GM21526 (cell line): Measurements from ENCODE around the gene TMIGD3.
"Not testable (repeated sequence)": the region's sequence is repeated elsewhere in the genome, so short reads cannot be mapped to it uniquely, and the experiment has no call there.

Experiments used
- ATAC-seq: cut with Tn5 transposase; IDR thresholded peaks from one replicate; pipeline ENCODE4 v1.9.1; 2021; ENCODE audit warnings: moderate library complexity; ENCODE audit not compliant: unreplicated experiment, low FRiP score

The TMIGD3 gene

DNA sequence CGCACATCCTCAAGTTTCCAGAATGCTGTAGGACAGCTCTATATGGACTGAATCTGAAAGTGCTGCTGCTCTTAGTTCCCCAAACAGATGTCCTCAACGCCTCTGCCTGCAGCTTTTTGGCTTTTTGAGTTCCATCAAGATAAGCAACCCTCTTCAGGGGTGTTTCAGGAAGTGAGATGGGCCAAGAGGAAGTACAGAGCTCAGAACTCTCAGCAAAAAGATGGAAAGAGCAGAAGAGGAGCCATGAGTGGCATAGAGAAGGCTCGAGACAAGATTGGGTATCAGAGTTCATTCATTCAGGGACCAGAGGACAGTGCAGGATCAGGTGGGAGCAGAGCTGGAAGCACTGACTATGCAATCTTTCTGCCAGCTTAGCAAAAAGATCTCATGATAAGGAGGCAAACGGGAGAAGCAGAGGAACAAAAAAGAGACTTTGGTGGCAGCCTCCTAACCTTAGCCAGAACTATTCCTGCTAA lies at the start of gene TMIGD3, which contains the start of gene ADORA3:
TMIGD3 (minus strand) TSS at position 49 of the 476 bp plus-strand sequence. CDS start 279 bp downstream, outside the sequence.
ADORA3 (minus strand) TSS at position 49 of the 476 bp plus-strand sequence. CDS start 279 bp downstream, outside the sequence.
- no peak for ATAC-seq

DNA sequence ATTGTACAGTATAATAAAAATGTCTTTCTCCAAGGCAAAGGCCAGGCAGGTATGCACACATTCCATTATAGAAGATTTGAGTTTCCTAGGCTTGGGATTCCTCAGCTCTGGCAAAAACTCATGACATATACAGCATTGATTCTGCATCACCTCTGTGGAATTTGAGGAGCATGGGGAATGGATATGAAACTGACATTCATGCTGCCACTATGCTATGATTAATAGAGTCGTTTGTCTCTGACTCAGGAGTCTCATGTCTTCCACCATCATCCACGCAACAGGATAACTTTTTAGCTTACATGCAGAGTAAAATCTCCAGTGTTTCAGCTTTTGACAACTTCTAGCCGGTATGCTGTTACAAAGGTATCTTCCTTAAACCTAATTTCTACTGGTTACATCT lies 49.8 kb upstream of the TMIGD3 start:
- ATAC-seq = no peak

DNA sequence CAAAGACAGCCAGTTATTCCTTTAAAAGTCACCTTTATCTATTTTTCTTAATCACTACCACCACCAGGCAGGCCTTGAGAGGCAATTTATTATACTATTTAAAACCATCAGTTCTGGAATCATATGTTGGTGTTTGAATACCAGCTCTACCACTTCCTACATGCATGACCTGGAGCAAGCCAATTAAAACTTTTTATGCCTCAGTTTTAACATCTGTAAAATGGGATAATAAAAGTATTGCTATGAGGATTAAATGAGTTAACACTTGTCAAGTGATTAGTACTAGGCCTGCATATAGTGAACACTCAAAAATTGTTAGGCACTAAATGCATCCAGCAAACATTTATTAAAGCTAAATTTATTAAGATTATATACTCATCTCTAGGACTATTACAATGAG lies 49.2 kb upstream of the TMIGD3 start:
- ATAC-seq = no peak

- ATAC-seq = no peak
Observed at GRCh38 chr1:111551623-111552411, 48.4 kb upstream of the TMIGD3 start.

GRCh38 chr1:111547786-111548185 lies 44.4 kb upstream of the TMIGD3 start:
- not testable (repeated sequence) for ATAC-seq

DNA sequence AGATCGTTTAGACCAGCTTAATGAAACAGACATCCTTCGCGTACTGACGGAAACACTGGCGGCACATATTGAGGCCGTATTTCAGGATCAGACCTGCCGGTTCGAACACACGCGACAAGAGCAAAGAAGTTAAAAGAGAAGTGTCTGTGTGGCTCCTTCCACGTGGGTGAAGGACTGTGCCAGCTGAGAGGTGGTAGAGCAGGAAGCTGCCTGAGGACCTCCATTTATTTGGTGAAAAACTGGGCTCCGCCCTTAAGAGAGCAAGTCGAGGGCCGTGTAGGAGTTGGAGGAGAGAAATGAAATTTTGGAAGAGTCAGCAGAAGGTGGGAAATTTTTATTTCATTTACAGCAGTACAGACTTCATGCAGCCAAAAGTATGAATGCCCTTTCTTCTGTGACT lies 38.8 kb upstream of the TMIGD3 start:
- no peak for ATAC-seq

GRCh38 chr1:111541721-111542120 lies 38.3 kb upstream of the TMIGD3 start:
- no peak for ATAC-seq

DNA sequence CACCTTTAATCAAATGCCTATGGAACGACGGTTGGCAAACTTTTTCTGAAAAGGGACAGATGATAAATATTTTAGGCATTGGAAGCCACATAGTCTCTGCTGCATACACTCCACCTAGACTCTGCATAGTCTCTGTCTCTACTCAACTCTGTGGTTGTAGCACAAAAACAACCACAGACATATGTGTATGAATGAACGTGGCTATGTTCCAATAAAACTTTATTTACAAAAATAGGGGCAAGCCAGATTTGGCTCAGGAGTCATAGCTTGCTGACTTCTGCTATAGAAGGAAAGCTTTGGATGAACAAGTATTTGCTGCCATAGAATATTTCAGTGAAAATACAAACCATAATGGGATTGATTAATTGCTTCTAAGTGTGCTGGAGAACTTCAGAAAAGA lies 37.5 kb upstream of the TMIGD3 start:
- ATAC-seq = no peak

GRCh38 chr1:111538343-111539025 lies 35.1 kb upstream of the TMIGD3 start:
- ATAC-seq = no peak

DNA sequence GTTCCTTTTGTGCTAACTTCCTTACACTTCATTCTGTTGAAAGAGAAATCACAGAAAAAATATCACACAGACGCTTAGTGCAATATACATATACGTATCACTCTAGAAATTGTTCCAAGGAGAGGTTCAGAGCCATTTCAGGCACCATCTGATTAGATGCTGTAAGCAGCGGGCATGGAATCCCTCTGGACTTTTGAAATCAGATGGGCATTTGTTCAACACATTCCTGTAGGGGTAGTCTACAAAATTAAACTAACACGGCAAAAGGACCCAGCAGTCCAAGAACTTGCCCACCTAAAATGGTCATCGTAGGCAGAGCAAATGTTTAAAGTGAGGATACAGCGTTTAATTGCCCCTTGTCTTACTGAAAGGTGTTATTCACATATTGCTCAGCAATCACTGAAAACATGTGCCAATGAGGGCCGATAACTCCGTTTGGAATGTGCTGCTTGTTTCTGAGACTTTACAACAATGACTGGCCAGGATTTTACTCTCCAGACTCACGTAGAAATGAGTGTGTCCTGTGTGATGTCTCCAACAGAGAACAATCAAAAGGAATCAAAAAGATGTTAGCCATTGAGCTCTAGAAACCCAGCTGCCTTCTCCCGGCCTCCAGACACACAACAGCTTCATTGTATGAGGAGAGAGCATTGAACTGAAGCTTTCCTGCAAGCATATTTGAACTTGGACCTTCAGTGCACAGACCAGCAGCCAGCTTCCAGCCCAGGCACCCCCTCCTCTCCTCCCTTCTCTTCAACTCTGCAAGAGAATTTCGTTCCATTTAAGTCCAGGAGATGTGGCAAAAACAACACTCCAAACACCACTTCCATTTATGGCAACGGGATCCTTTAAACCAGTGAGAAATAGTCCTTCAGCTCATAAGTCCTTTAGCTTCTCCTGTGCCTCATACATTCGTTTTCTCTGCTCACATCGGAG lies 32.1 kb upstream of the TMIGD3 start:
- no peak for ATAC-seq

GRCh38 chr1:111520053-111520452 lies 16.6 kb upstream of the TMIGD3 start:
- no peak for ATAC-seq

- ATAC-seq = no peak
Observed at GRCh38 chr1:111517469-111518225, 14.2 kb upstream of the TMIGD3 start.

- no peak for ATAC-seq
Observed at GRCh38 chr1:111516005-111516535, 12.6 kb upstream of the TMIGD3 start.

GRCh38 chr1:111515291-111516004 lies 12.0 kb upstream of the TMIGD3 start:
- ATAC-seq = no peak

DNA sequence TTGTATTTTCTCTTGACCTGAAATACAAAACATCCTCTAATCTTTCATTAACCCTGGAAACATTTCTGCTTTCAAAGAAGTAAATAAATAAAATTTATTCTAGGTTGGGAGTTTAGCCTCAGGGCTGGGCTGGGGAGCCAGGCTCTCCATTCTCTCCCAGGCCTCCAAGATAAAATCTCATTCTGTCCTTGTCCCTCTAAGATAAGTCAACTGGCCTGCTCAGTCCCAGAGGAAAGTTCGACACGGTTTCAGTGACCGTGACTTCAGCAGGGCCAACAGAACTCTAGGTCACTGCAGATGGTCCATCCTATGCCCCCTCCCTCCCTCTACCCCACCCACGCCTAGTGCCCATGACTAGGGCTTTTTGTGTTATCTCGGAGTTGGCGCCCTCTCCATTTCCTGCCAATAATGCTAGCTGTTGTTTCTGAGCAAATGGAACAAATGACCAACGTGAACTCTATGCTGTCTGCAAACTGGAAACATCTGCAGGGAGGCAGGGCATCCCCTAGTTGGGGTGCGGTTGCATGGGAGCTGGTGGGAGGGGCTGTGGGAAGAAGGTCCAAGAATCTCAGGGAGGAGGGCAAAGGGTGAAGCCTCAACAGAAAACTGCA lies 10.1 kb upstream of the TMIGD3 start:
- ATAC-seq = no peak

GRCh38 chr1:111512931-111513330 lies 9.5 kb upstream of the TMIGD3 start:
- ATAC-seq = no peak

GRCh38 chr1:111512132-111512889 lies 8.9 kb upstream of the TMIGD3 start:
- no peak for ATAC-seq

DNA sequence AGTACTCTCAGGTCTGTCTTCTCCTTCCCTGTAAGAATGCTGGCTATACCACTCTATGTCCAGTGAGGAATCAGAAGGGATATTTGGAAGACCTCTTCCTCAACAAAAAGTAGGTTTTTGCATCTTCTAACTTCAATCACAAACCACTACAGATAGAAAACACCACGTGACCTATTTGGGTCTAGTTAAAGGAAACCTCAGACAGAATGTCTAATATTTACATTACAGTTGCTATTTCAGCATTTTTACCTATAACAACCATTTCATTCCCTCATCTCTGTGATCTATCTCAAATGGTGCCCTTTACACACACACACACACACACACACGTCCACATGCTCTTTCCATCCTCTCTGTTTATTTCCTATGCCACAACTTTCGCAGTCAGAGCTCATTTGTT lies 7.9 kb upstream of the TMIGD3 start:
- ATAC-seq = no peak
